K562 (cell line): ENCODE measurements around the gene ULBP2. TPM values are rescaled to one million over a fixed set of nuclear protein-coding genes. Genes with fewer than 3 reads are reported as not detected.

Source experiments
- CBX3 ChIP-seq, 2 experiments: IDR thresholded peaks; 1 replicate in 1 of 2; 2 replicates in 1 of 2; pipeline ENCODE4 v1.6.1; 2012; ENCODE audit warnings: inconsistent platforms in 2 of 2, low read length in 2 of 2, borderline replicate concordance in 1 of 2, control low read depth in 1 of 2
- CEBPG ChIP-seq, 3 experiments: fragments of 200-800 bp in 1 of 3; sonication (Bioruptor generic) in 1 of 3; sonication (generic) in 1 of 3; formaldehyde crosslinking in 1 of 3; IDR thresholded peaks in 2 of 3; conservative IDR thresholded peaks in 1 of 3; 2 replicates each; pipeline versions ENCODE4 v1.6.1 to v1.8.0; 2016 to 2022; ENCODE audit warnings: missing compliant biosample characterization in 2 of 3, missing genetic modification characterization in 2 of 3, mild to moderate bottlenecking in 1 of 3, missing genetic modification reagents in 1 of 3
- KDM5B ChIP-seq: fragments of 200-600 bp; sonication (generic); IDR thresholded peaks from 2 replicates; pipeline ENCODE4 v1.6.1; 2012; ENCODE audit warnings: low read depth, mild to moderate bottlenecking, moderate library complexity, low read length, control low read depth, inconsistent platforms; ENCODE audit not compliant: insufficient replicate concordance
- LARP7 ChIP-seq: fragments of 450-650 bp; IDR thresholded peaks from 2 replicates; pipeline ENCODE4 v1.6.1; 2016
- LCOR ChIP-seq: sonication (generic); formaldehyde crosslinking; IDR thresholded peaks from 2 replicates; pipeline ENCODE4 v1.8.0; 2022; ENCODE audit warnings: mild to moderate bottlenecking, missing genetic modification reagents
- MTA3 ChIP-seq: fragments of 450-650 bp; formaldehyde crosslinking; IDR thresholded peaks from 2 replicates; pipeline ENCODE4 v1.6.1; 2017; ENCODE audit warnings: mild to moderate bottlenecking, borderline replicate concordance
- MYC ChIP-seq, 2 experiments: fragments of 250-450 bp in 1 of 2; sonication (Bioruptor Pico) in 1 of 2; IDR thresholded peaks; 2 replicates each; pipeline versions ENCODE4 v1.5.1 to v1.6.1; 2012 to 2021; ENCODE audit warnings: low read depth in 2 of 2, borderline replicate concordance in 1 of 2, improper control_type of control experiment in 1 of 2, low read length in 1 of 2, mild to moderate bottlenecking in 1 of 2, moderate library complexity in 1 of 2
- NR1H2 ChIP-seq: sonication (generic); formaldehyde crosslinking; IDR thresholded peaks from 2 replicates; pipeline ENCODE4 v1.4.0; 2020; ENCODE audit warnings: mild to moderate bottlenecking, missing genetic modification reagents
- POLR2G ChIP-seq: fragments of 200-400 bp; formaldehyde crosslinking; IDR thresholded peaks from 2 replicates; pipeline ENCODE4 v1.6.1; 2017; ENCODE audit warnings: low read depth, mild to moderate bottlenecking, antibody characterized with exemption, low read length, moderate library complexity
- RBFOX2 ChIP-seq: fragments of 200-400 bp; formaldehyde crosslinking; IDR thresholded peaks from 2 replicates; pipeline ENCODE4 v1.6.1; 2017; ENCODE audit warnings: low read depth, mild to moderate bottlenecking, low read length, moderate library complexity
- SAP30 ChIP-seq: fragments of 200-600 bp; sonication (generic); IDR thresholded peaks from 2 replicates; pipeline ENCODE4 v1.6.1; 2012; ENCODE audit warnings: borderline replicate concordance, low read depth, mild to moderate bottlenecking, moderate library complexity, low read length, control low read depth, inconsistent platforms; ENCODE audit not compliant: insufficient read depth, poor library complexity, severe bottlenecking
- SUPT5H ChIP-seq: fragments of 450-650 bp; IDR thresholded peaks from 2 replicates; pipeline ENCODE4 v1.6.1; 2016
- TGIF2 ChIP-seq: sonication (generic); formaldehyde crosslinking; IDR thresholded peaks from 2 replicates; pipeline ENCODE4 v1.8.1; 2022; ENCODE audit warnings: mild to moderate bottlenecking, missing genetic modification reagents, moderate library complexity
- ZBTB17 ChIP-seq: fragments of 450-650 bp; formaldehyde crosslinking; IDR thresholded peaks from 2 replicates; pipeline ENCODE4 v1.4.0; 2020; ENCODE audit warnings: mild to moderate bottlenecking
- ZFP30 ChIP-seq: fragments of 250-450 bp; sonication (Bioruptor Pico); IDR thresholded peaks from 2 replicates; pipeline ENCODE4 v1.8.0; 2022; ENCODE audit warnings: moderate library complexity, mild to moderate bottlenecking, inconsistent platforms, borderline replicate concordance
- ZMIZ1 ChIP-seq, 2 experiments: fragments of 150-350 bp in 1 of 2; IDR thresholded peaks; 2 replicates each; pipeline ENCODE4 v1.6.1; 2012 to 2016; ENCODE audit warnings: low read depth in 2 of 2, low read length in 2 of 2, mild to moderate bottlenecking in 1 of 2, moderate library complexity in 1 of 2
- ZNF175 ChIP-seq: fragments of 200-800 bp; sonication (Bioruptor generic); IDR thresholded peaks from 2 replicates; pipeline ENCODE4 v1.6.1; 2016; ENCODE audit warnings: low read depth, mild to moderate bottlenecking, missing genetic modification characterization, missing compliant biosample characterization
- ZNF197 ChIP-seq: fragments of 200-800 bp; sonication (Bioruptor generic); IDR thresholded peaks from 2 replicates; pipeline ENCODE4 v1.6.1; 2016; ENCODE audit warnings: low read depth, missing genetic modification characterization, missing compliant biosample characterization
- ZNF316 ChIP-seq: fragments of 450-650 bp; IDR thresholded peaks from 2 replicates; pipeline ENCODE4 v1.6.1; 2016
- ZNF449 ChIP-seq: fragments of 250-450 bp; sonication (Bioruptor Pico); IDR thresholded peaks from 2 replicates; pipeline ENCODE4 v1.8.0; 2022; ENCODE audit warnings: moderate library complexity, mild to moderate bottlenecking, inconsistent platforms
- ZSCAN32 ChIP-seq: fragments of 450-650 bp; formaldehyde crosslinking; IDR thresholded peaks from 2 replicates; pipeline ENCODE4 v1.4.0; 2020; ENCODE audit warnings: mild to moderate bottlenecking, moderate library complexity
- polyA plus RNA-seq, 8 experiments: library from polyadenylated mRNA; depleted of rRNA in 4 of 8; stranded (reverse) in 5 of 8; unstranded in 3 of 8; fragments of >200 nt; fragmentation: Nextera tagmentation in 2 of 8; fragmentation: Illumina TruSeq in 1 of 8; extraction: Ambion mirVana in 2 of 8; extraction: Trizol in 1 of 8; gene quantifications; 2 replicates each; pipeline versions ENCODE4 v1.2.1 to v1.2.3, GENCODE V29; 2011 to 2014; ENCODE audit warnings: inconsistent platforms in 1 of 8, missing spikeins in 1 of 8
- total RNA-seq, 7 experiments: library from RNA; depleted of rRNA in 6 of 7; stranded (reverse); fragments of >200 nt in 6 of 7; fragmentation: Illumina TruSeq in 2 of 7; extraction: Trizol in 2 of 7; gene quantifications; 2 replicates each; pipeline versions ENCODE4 v1.2.1 to v1.2.3, GENCODE V29; 2011 to 2021; ENCODE audit warnings: low replicate concordance in 1 of 7

ULBP2 gene
- total and polyA plus RNA-seq, 9 of the 15 experiments (the other 6 are each of a cell fraction or from before 2014, with no cell fraction given): 0.50 to 5.3 (median 1.2) TPM

GRCh38 chr6:149963462-149964307 is 21.9 kb downstream of the ULBP2 start, which contains the start of gene ULBP1 (continued):
- TF ChIP-seq SAP30: no peak
- 0 out of 2 replicates have a peak, but pooled peaks have one; percentile 16 for TF ChIP-seq NR1H2
- TF ChIP-seq TGIF2 (CRISPR knock-in tag): no peak; the same call in 1 of the 2 replicates
- 0 out of 2 replicates have a peak, but pooled peaks have one; percentile 39 for TF ChIP-seq ZBTB17
- peak; percentile 72 for TF ChIP-seq ZNF316
- TF ChIP-seq ZFP30: no peak
- TF ChIP-seq KDM5B: peak; percentile 88
- peak; percentile 65; the same call in 1 of the 2 replicates for TF ChIP-seq ZNF175 (CRISPR knock-in tag)
- TF ChIP-seq POLR2G: peak; percentile 96
- no peak for TF ChIP-seq LARP7
- no peak for TF ChIP-seq ZNF197 (CRISPR knock-in tag)
- peak; percentile 100 for TF ChIP-seq MYC (IDR thresholded peaks at IDR 0.05; ENCODE audit: low read depth, low read length)
- TF ChIP-seq MYC (CRISPR knock-in tag; IDR thresholded peaks at IDR 0.05; ENCODE audit: borderline replicate concordance, low read depth): peak; percentile 98
- peak; percentile 100 for TF ChIP-seq CEBPG (CRISPR knock-in tag; IDR thresholded peaks at IDR 0.05)
- TF ChIP-seq CEBPG (tag; conservative IDR thresholded peaks at IDR 0.05 in 1 of 2, IDR thresholded peaks at IDR 0.05 in 1 of 2): peak; percentile 99
- peak; percentile 96 for TF ChIP-seq RBFOX2
- TF ChIP-seq ZMIZ1 (IDR thresholded peaks at IDR 0.05; ENCODE audit: low read depth in 2 of 2, low read length in 2 of 2): 0 out of 4 replicates have a peak, but pooled peaks of 1 of the 2 experiments have one; percentile 18
- TF ChIP-seq SUPT5H: peak; percentile 79
- TF ChIP-seq ZSCAN32 (CRISPR knock-in tag): peak; percentile 99
- peak; percentile 100 for TF ChIP-seq LCOR (CRISPR knock-in tag)
- peak in 1 of 2 experiments; percentile 71; a peak in 1 of 3 replicates for TF ChIP-seq CBX3 (IDR thresholded peaks at IDR 0.05; ENCODE audit: borderline replicate concordance in 1 of 2, low read length in 2 of 2)
- TF ChIP-seq ZNF449 (CRISPR knock-in tag): no peak
- TF ChIP-seq MTA3: peak; percentile 92; the same call in 1 of the 2 replicates
